AG20443 (cell line): ENCODE results near the gene MEF2C.

ENCODE experiments used
- DNase-seq: peaks from one replicate; pipeline ENCODE4 v3.0.0; 2012; ENCODE audit warnings: low spot score, mixed read lengths

The MEF2C gene

DNA sequence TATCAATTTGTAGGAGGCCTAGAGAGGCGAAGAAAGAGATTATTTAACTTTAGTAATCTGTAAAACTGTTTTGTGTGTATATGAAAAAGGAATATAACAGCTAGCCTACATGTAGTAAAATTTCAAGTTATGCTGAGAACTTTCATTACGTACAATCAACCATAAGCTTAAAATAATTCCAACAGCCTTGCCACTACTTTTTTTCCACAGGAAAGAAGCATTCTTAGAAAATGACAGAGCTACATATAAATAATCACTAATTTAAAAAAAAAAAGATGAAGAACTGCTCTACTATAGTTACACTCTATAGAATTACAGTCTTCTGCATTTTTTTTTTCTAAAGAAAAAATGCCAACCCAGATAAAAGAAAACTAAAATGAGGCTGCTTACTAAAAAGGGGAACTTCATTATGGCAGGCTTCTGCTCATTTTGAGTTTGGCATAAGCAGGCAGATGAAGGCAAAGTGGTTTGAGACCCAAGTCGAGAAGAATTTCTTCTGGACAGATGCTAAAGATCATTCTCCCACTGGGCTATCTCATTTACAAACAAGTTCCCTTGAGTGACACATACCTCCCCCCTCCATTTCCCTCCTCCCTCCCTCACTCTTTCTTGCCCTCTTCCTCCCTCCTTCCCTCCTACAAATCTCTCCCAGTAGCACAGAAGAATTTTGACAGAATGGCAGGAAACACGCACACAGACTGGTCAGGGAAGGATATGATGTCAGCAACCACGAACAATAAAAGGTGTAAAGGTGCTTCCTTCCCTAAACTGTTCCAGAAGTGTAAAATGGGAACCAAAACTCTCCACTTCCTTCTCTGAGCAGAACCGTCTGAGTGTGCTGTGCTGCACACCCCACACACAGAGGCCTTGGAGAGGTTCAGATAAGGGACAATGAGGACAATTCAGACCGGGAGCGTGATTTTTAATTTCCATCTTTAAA is 56.1 kb downstream of the MEF2C start:
- DNase-seq = peak; percentile 22

DNA sequence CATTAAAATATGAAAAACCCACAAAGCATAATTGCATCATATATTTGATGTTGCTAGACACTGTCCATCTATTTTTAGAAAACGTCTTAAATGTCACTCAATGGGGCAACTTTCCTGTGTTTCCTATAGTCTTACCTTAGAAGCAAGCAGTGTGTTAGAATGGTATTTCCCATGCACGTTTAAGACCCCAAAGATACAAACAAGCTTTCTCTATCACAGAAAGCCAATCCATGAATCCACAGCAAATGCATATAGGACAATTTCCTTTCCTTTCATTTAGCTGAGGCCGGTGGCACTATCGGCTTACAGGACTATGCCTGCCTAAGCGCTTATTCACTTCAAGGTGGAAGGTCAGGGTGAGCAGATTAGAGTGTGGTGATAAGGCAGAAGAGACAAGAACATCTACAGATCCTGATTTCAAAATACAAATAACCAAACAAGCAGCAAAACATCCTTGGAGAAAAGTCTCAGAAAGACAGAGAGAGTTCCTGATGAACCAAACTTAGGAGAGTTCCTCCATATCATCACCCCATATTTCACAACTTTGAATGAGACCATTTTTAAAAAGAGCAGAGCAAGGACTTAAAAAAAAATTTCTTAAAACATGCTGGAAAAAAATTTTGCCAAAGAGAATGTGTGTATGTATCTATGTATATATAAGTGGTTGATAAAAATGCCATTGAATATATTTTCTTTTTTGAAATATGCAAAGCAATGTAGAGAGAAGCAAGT is 57.2 kb downstream of the MEF2C start:
- DNase-seq = no peak

DNA sequence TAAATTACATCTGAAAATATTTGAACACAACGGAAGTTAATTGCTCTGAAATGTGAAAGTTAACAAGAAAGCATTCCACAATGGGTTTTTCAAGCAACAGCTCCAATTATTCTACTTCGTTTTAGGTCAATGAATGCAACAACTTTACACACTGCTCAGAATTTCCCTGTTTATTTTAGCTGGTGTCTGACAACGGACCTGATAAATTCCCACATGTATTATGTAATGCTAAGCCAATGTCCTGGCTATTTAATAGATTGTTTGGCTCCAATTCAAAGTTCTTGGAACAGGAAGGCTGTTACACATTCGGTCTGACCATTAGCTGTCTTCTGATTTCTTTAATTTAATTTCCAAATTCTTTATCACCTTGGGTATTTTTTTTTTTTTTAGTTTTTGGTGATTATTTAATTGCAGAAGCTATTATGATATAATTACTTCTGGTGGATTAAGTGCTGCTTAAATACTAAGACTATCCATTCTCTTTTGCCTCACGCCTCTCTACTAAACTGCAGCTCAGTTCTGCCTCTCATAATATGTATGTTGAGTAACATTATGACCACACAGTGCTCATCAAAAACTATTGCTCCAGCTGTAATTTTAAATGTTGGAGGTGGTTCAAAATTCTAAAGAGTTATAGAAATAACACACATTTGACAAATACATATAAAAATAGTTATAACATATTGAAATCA is 57.9 kb downstream of the MEF2C start:
- DNase-seq = peak; percentile 24

DNA sequence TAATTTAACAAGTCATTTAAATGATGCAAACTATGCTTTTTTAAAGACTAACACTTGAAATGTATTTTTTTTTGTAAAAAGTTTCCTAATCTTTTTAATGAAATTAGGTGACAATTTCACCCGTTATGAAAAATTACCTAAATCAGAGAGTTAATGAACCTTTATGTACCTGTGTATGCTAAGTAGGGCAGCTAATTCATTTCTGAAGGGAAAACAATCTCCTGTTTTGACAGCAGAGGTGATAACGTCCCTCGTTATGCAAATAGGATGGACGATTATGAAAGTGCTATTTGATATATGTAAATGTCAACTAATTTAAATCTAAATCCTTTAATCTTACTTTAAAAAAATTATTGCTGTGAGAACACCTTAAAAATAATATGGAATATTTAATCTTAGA is 58.8 kb downstream of the MEF2C start:
- DNase-seq = no peak

DNA sequence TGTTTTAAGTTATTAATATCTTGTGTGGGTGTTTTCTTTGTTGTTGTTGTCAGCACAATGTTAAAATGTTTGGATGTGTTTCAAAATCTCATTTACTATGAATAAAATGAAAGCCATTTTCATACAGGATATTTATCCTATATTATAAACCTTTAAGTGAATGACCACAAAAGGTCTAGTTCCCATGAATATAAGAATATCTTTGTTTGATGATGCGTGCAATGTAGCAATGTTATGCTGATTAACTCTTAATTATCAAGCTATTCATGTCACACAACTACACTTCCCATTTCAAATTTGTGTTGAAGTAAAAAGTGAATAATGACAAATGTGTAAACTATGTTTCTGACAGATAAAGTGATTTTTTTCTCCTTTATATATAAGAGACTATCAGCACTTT is 59.8 kb downstream of the MEF2C start:
- DNase-seq = no peak

DNA sequence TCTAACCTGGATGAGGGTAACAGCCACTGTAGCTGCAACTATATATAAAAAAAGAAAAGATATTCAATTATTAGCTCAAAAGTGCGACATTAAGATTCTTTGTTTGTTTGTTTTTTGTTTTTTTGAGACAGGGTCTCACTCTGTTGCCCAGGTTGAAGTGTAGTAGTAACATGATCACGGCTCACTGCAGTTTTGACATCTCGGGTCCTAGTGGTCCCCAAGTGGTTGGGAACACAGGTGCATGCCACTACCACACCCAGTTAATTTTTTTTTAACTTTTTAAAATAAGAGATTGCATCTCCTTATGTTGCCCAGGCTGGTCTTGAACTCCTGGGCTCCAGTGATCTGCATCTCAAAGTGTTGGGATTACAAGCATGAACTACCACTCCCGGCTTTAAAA is 61.8 kb downstream of the MEF2C start:
- no peak for DNase-seq

DNA sequence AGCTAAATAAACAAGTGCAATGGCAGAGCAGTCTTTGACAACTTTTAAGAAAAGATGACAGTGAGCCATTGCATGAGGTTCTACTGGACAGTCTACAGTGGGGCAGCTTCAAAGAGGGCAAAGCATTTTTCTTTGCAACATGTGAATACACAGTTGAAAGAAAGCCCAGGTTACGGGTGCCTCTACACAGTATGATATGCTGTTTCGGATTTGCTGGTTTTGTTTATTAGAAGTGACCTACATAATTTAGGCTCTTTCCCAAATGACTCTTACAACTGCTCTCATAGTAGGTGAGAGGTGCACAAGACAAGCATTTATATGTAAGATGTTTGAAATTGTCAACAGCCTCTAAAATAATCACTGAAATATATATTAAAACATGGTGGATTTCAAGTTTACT is 62.4 kb downstream of the MEF2C start:
- DNase-seq = no peak

DNA sequence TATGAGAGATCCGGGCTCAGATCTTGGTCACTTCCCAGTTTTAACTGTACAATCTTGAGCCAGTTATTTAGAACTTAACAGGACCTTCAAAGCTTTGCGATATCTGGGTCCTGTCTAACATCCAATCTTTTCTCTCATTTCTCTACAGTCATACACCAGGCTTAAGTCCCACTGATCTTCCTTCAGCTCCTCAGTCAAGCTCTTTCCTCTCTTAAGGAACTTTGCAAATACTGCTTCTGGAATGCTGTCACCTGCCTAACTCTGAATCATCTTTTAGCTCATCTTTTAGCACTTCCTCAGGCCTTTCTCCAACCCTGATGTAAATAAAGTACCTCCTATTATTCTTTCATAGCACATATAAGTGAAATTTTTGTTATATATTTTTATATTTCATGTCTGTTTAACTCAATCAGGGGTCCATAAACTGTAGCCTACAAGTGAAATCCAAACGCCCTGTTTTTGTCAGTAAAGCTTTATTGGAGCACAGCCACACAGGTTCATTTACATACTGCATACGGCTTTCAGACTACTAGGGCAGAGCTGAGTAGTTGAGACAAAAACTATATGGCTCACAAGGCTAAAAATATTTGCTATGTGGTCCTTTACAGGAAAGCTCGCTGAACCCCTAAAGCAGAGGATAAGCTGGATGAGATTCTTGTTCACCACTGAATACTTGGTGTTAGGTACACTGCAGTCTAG is 63.5 kb downstream of the MEF2C start:
- DNase-seq = no peak

DNA sequence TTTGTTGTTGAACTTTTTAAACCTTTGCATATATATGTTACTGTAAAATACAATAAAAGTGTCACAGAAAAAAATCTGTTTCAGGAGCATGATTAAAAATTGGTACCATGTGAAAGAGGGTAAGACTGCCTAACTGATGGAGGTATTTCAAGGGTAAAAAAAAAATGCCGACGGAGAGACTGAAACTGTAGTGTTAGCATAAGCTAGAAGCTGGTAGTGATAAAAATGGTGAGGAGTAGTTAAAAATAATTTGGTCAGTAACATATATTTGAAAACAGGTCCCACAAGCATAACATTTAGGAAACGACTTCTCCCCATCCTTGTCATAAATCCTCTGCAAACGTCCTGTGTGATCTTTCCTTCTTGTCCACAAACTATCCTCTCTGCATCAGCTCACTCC is 64.7 kb downstream of the MEF2C start:
- DNase-seq = no peak

DNA sequence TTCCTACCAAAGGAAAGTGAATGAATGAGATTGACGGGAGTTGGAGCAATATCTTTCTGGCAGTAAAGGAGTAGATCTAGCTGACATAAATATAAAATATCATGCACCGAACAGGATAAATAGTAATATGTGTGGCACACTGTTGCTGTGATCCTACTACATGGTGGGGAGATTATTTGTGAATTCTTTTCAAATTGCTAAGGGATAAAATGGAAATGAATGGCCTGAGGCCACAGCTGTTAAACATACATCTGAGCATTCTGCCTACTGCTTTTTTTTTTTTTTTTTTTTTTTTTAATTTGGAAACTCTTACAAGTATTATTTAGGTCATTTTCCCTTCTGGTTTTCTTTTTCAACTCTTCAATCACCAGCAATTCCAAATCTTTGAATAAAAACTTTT is 66.8 kb downstream of the MEF2C start:
- DNase-seq = no peak

DNA sequence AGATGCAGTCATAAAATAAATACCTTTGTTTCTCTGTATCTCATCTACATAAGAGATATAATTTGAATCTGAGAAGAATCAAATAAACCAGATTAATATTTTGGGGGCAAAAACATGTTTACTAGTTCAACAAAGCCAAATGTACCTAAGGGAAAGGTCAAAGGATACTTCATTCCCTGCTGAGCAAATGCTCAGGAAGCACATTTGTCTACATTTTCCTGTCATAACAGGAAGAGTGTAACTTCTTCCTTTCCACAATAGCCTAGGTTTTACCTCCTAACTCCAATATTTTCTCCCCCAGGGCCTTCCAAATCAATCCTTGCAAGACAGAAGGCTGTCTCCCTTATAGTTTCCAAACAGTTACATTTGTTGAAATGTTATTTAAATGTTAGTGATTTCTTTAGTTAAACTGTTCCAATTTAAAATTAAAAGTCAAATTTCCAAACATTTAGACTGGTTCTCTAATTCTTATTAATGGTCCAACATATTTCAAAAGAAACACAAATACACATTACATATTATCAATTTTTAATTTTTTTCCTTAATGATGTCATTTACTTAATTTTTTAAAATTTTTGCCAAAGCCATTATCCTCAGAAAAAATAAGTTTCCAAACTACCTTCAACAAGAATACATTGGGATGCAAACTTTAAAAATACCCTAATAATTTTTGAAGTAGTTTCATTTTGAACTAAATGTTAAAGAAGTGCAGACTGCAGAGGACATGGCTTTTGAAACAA is 67.8 kb downstream of the MEF2C start:
- DNase-seq = no peak

DNA sequence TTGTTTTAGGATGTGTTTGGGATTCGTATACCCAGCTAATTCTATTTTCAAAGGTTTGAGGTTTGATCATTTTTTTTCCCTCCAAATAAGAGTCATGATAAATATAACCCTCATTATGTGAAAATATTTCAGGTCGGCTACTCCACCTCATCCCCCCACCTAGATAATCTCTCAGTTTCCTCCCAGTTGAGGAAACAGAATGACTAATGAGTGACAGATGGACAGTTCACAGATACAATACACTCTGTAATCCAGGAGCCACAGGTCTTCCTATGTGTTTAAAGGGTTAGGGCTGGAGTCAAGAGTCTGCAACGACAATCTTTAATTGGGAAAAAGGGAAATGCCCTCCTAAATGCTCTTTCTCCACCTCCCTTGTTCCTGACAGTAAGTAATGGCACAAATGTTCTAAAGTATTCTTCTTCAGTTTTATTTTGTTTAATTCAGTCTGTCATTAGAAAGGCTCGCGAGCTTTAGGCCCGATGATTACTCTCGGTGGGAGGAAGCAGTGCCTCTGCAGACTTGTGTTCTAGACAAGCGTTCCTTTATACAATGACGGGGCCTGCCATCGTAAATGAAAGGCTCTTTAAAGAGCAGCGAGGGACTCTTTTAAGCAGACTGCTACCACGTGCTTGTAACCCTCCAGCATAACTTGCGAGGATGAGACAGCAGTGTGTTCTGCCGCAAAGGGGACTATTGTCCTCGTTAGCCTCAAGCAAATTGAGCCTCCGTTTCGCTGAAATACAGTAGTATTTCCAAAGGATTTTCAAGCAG is 69.0 kb downstream of the MEF2C start:
- no peak for DNase-seq

DNA sequence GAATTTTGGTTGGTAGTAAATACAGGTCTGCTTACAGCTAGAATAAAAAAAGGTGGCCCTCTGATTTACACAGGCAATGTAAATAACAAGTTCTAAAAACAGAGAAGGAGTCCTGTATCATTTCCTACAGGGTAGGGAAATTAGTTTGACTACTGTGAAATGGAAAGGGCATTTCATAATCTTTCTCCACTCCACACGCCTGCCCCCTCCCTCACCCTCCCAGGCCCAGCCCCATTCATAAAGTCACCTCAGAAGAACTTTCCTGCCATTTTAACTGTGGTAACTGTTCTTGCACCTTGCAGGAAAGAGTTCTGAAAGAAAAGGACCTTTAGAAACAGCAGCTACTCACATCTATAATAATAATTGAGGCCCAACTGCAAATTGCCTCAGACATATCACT is 69.7 kb downstream of the MEF2C start:
- no peak for DNase-seq

DNA sequence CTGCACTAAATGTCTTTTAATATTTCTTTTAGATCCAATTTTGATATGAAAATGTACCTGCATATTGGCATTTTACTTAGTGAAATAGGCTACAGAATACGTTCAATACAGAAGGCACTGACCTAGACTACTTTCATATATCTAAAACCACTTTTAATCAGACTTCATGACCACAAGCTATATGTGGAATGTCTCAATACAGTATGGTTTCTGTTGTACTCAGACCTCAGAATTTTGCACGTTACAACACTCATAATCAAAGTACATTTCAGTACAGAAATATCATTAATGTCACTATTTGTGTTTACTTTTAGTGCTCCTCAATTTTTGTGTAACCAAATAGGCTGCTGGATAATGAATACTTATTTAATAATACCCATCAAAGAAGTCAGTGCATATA is 74.8 kb downstream of the MEF2C start:
- no peak for DNase-seq

DNA sequence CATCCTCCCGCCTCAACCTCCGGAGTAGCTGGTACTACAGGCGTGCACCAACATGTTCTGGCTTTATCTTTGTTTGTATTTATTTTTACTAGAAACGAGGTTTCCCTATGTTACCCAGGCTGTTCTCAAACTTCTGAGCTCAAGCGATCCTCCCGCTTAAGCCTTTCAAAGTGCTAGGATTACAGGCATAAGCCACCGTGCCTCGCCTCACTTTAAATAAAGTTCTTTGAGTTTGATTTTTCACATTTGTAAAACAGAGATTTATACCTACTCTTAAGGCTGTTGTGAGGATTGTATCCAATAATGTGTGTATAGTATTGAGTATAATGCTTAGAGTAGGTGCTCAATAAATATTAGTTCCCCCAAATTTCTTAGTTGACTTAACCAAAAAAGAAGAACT is 75.7 kb downstream of the MEF2C start:
- no peak for DNase-seq

DNA sequence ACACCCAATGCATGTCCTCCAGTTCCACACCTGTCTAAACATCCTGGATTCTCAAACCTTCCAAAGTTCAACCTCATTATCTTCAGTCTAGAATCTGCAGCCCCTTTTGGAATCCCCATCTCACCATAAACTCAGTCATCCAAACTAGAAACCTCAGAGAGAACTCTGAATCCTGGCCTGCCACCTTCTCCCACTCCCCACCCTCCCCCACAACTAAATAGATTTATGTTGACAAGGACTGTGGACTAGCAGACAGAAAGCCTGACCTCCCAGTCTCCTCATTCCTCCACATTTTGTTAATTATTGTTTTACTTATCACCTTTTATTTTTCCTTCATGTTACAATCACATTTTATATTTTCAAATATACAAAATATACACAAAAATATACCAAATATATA is 76.6 kb downstream of the MEF2C start:
- DNase-seq = no peak

DNA sequence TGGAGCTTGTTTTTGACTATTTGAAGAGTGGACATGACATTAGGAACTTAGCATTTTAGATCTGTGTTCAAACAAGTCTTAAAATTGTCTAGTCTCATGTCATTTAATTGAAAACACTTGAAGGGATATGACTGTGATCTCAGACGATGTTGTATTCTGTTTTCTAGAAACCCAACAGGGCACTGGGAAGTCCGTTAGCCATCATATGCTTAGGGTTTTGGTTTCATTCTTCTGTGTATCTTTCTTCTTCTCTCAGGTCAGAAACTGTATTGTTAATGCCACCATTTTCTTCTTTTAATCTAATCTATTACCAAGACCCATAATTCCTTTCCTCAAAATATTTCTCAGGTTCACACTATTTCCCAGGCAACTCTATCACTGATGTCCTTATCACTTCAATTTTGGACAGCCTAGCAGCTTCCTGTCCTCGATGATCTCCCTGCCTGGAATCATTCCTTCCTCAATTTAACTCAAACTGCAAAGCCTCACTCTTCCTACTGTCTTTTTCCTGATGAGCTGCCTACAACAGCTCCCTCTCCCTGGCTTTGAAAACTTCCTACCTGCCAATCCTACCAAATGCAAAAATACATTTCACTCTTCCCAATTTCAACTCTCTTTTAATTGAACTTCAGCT is 77.7 kb downstream of the MEF2C start:
- DNase-seq = no peak

DNA sequence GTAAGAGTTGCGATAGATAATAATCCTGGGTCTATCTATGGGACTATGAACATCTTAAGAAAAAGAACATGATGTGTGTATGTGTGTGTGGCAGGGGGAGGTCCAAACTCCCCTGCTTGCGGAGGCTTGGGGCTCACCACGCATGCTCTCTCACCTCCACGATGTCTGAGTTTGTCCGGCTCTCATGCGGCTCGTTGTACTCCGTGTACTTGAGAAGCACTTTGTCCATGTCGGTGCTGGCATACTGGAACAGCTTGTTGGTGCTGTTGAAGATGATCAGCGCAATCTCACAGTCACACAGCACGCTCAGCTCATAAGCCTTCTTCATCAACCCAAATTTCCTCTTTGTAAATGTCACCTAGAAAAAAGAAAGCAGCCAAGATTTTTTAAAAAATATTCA is 78.5 kb downstream of the MEF2C start:
- DNase-seq = no peak

DNA sequence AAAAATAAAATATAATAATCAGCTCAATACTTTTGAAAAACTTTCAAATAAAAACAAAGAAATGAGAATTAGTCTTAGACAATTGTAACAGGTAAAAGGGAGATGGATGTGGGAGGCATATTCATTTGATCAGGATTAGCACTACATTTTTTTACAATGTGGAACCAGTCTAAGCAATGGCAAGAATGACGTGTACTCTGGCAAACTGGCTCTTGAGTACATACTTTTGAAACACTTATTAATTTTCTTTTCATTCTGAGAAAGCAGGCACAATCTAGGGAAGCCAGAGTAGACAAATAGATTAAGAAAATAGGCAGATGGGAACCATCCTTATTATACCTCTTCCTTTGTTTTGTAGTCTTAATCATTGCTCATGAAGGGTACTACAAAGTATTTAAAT is 79.7 kb downstream of the MEF2C start:
- DNase-seq = no peak

DNA sequence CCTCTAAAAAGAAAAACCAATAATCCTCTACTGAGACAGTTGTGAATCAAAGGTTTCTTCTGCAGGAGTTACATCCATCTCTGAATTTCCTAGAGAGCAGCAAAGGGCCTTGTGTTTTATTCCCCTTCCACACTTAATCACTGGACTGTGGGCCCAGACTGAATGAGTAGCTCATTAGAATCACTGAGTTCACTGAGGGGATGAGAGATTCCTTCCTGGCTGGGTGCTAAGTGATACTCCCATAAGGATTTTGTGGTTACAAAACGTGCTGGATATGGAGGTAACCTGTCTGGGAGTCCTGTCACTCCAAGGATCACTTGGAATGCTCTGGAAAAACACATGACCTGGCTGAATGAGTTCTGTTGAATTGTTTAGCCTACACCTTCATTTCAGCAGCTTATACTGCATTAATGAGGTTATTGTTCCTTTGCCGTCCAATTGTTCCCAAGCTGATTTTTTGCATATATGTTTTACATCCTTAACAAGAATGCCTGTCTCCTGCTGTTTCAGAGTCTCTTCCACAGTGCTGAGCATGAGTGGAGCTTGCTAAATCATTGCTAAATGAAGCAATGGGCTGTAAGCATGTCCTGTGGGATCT is 82.9 kb downstream of the MEF2C start:
- no peak for DNase-seq
